PC-9 (cell line): ENCODE measurements around the gene CRY2. TPM values are rescaled to one million over a fixed set of nuclear protein-coding genes. Genes with fewer than 3 reads are reported as not detected.
A peak's percentile ranks its signal among the peaks of the same experiment; 100 is the strongest.

Experiments used
- BruUV-seq: library from RNA; stranded (reverse); fragments of 400-500 nt; replicated peaks from 2 replicates; lab custom pipeline; 2021; lab: Mats Ljungman, UMichigan
- CTCF ChIA-PET: fragments of 300-600 bp; sonication (Branson Sonifier 250); formaldehyde crosslinking; loops from one replicate; lab custom pipeline; 2022; ENCODE audit warnings: antibody characterized with exemption; lab: Charles Lee
- POLR2A ChIA-PET: fragments of 300-600 bp; sonication (Branson Sonifier 250); formaldehyde crosslinking; loops from one replicate; lab custom pipeline; 2022; ENCODE audit warnings: antibody characterized with exemption; ENCODE audit not compliant: unreplicated experiment; lab: Charles Lee
- DNase-seq, 2 experiments: peaks; one replicate each; pipeline versions ENCODE4 v3.0.0 to v3.0.0-alpha.2; 2015 to 2022; ENCODE audit warnings: mixed read lengths in 1 of 2
- H2AFZ ChIP-seq: fragments of 200-600 bp; sonication (generic); 2 replicates; pipeline ENCODE4 v1.8.1; 2017; ENCODE audit warnings: antibody characterized with exemption
- H3F3A ChIP-seq: fragments of 200-600 bp; sonication (generic); 2 replicates; pipeline ENCODE4 v1.8.1; 2017; ENCODE audit warnings: antibody characterized with exemption, mild to moderate bottlenecking, low read depth; ENCODE audit not compliant: insufficient read depth
- H3K27ac ChIP-seq: fragments of 200-600 bp; sonication (generic); 2 replicates; pipeline ENCODE4 v1.6.1; 2016; ENCODE audit warnings: mixed run types
- H3K27me3 ChIP-seq: fragments of 200-600 bp; sonication (generic); 2 replicates; pipeline ENCODE4 v1.6.1; 2016; ENCODE audit warnings: low read depth, mixed run types; ENCODE audit not compliant: insufficient read depth
- H3K36me3 ChIP-seq: fragments of 200-600 bp; sonication (generic); 2 replicates; pipeline ENCODE4 v1.6.1; 2016; ENCODE audit warnings: low read depth, mixed run types
- H3K4me1 ChIP-seq: fragments of 200-600 bp; sonication (generic); replicated peaks from 2 replicates; pipeline ENCODE4 v1.6.1; 2016; ENCODE audit warnings: mixed run types; ENCODE audit not compliant: insufficient read depth
- H3K4me2 ChIP-seq: fragments of 200-600 bp; sonication (generic); 2 replicates; pipeline ENCODE4 v1.6.1; 2017; ENCODE audit warnings: mixed run types
- H3K4me3 ChIP-seq: fragments of 200-600 bp; sonication (generic); 2 replicates; pipeline ENCODE4 v1.6.1; 2016; ENCODE audit warnings: mixed run types
- H3K79me2 ChIP-seq: fragments of 200-600 bp; sonication (generic); 2 replicates; pipeline ENCODE4 v1.6.1; 2017; ENCODE audit warnings: low read depth, mixed run types
- H3K9me2 ChIP-seq: fragments of 200-600 bp; sonication (generic); 2 replicates; pipeline ENCODE4 v1.8.1; 2017; ENCODE audit warnings: mild to moderate bottlenecking; ENCODE audit not compliant: insufficient read depth
- H3K9me3 ChIP-seq: fragments of 200-600 bp; sonication (generic); 2 replicates; pipeline ENCODE4 v1.8.1; 2016; ENCODE audit warnings: low read depth; ENCODE audit not compliant: insufficient read depth
- H4K20me1 ChIP-seq: fragments of 200-600 bp; sonication (generic); 2 replicates; pipeline ENCODE4 v1.8.1; 2017; ENCODE audit not compliant: insufficient read depth
- CTCF ChIP-seq: fragments of 200-600 bp; sonication (generic); conservative IDR thresholded peaks from 2 replicates; pipeline ENCODE4 v1.6.1; 2017; ENCODE audit warnings: mixed run types, antibody characterized with exemption, mild to moderate bottlenecking, moderate library complexity
- EZH2 ChIP-seq: fragments of 200-600 bp; sonication (generic); IDR thresholded peaks from 2 replicates; pipeline ENCODE4 v1.8.0; 2017; ENCODE audit warnings: antibody characterized with exemption, low read depth
- intact Hi-C: fragments of 100-400 bp; cut with micrococcal nuclease; formaldehyde crosslinking; loops from one replicate; pipeline ENCODE4 v1.10.0; 2022; ENCODE audit not compliant: unreplicated experiment
- total RNA-seq: library from RNA; stranded (reverse); gene quantifications from 2 replicates; pipeline ENCODE4 v1.2.3, GENCODE V29; 2021

CRY2 gene
- total RNA-seq, 1 experiment from 2014 or later: 17.5 TPM

GRCh38 chr11:45917623-45918330 lies 70.5 kb downstream of the CRY2 start, which contains the start of gene PEX16:
PEX16 (minus strand) TSS chr11:45917877; CDS start chr11:45917811, 66 bp downstream.
- Histone ChIP-seq H3K4me2 (peak within 1 kb of the TSS; percentile 85), H3K36me3 (0 out of 2 replicates have a peak, but pooled peaks cover 8% of the 10 kb centered on the region), H3K9me3 (no peaks in the 10 kb centered on the region), H3K27me3 (no peaks in the 10 kb centered on the region), H3K27ac (peak within 1 kb of the TSS; percentile 51), H3K79me2 (peaks cover 18% of the 10 kb centered on the region), H3F3A (peaks cover 19% of the 10 kb centered on the region; the same call in 1 of the 2 replicates), H2AFZ (peak within 1 kb of the TSS; percentile 94), H4K20me1 (no peaks in the 10 kb centered on the region), H3K4me3 (peak within 1 kb of the TSS; percentile 96), H3K4me1 (peaks cover 9% of the 10 kb centered on the region; the same call in 1 of the 2 replicates), H3K9me2 (no peaks in the 10 kb centered on the region)
- DNase-seq: peak; percentile 98 to 99
- ChIA-PET CTCF (no interaction called here), POLR2A (interaction anchor here (0.5 to 1.1 kb wide), 6 partner anchors 11 to 670 kb away, joined by 3 to 9 read pairs (median 4); no protein-coding TSS in a partner anchor)
- intact Hi-C loops: loop anchor here (1.0 to 5.0 kb wide), 2 partner anchors 18 to 70 kb away; partner anchors contain the start of gene CRY2
- BruUV-seq: no TSS peak
- TF ChIP-seq CTCF: no peak
- no peak for TF ChIP-seq EZH2

GRCh38 chr11:45918331-45918941 lies 71.2 kb downstream of the CRY2 start:
- POLR2A ChIA-PET: interaction anchor here (0.5 to 1.1 kb wide), 5 partner anchors 10 to 669 kb away, joined by 3 to 9 read pairs (median 4); no protein-coding TSS in a partner anchor
- H3K4me2 ChIP-seq: peak overlapping the region; percentile 85
- 0 out of 2 replicates have a peak, but pooled peaks cover 8% of the 10 kb centered on the region for H3K36me3 ChIP-seq
- no peak for TF ChIP-seq CTCF
- no peak for TF ChIP-seq EZH2
- peaks cover 9% of the 10 kb centered on the region; the same call in 1 of the 2 replicates for H3K4me1 ChIP-seq
- peak; percentile 65 to 79 for DNase-seq
- no peak overlapping the region for H3K27ac ChIP-seq
- no peaks in the 10 kb centered on the region for H3K9me2 ChIP-seq
- intact Hi-C loops: loop anchor here (1.0 to 5.0 kb wide), 2 partner anchors 19 to 71 kb away; partner anchors contain the start of gene CRY2
- peaks cover 19% of the 10 kb centered on the region; the same call in 1 of the 2 replicates for H3F3A ChIP-seq
- H3K4me3 ChIP-seq: peak overlapping the region; percentile 96
- H2AFZ ChIP-seq: peak overlapping the region; percentile 94
- H3K9me3 ChIP-seq: no peaks in the 10 kb centered on the region
- peaks cover 18% of the 10 kb centered on the region for H3K79me2 ChIP-seq
- H4K20me1 ChIP-seq: no peaks in the 10 kb centered on the region
- H3K27me3 ChIP-seq: no peaks in the 10 kb centered on the region
- TSS peak; percentile 91 for BruUV-seq
- CTCF ChIA-PET: no interaction called here

- Histone ChIP-seq H4K20me1 (no peaks in the 10 kb centered on the region), H2AFZ (no peak overlapping the region), H3K9me3 (no peaks in the 10 kb centered on the region), H3K4me3 (peak overlapping the region; percentile 96; the same call in 1 of the 2 replicates), H3K27ac (no peak overlapping the region), H3F3A (peaks cover 22% of the 10 kb centered on the region; the same call in 1 of the 2 replicates), H3K9me2 (no peaks in the 10 kb centered on the region), H3K4me2 (peak overlapping the region; percentile 85), H3K4me1 (peaks cover 9% of the 10 kb centered on the region; the same call in 1 of the 2 replicates), H3K79me2 (peaks cover 18% of the 10 kb centered on the region), H3K36me3 (0 out of 2 replicates have a peak, but pooled peaks cover 8% of the 10 kb centered on the region), H3K27me3 (no peaks in the 10 kb centered on the region)
- intact Hi-C loops: loop anchor here (1.0 to 5.0 kb wide), 2 partner anchors 20 to 72 kb away; partner anchors contain the start of gene CRY2
- DNase-seq: no peak
- ChIA-PET POLR2A (no interaction called here), CTCF (no interaction called here)
- BruUV-seq: no TSS peak
- TF ChIP-seq EZH2 (no peak), CTCF (no peak)
Measured at GRCh38 chr11:45918962-45919675, 71.8 kb downstream of the CRY2 start.
